ENCODE measurements around the gene MIGA1.

MIGA1 gene

DNA sequence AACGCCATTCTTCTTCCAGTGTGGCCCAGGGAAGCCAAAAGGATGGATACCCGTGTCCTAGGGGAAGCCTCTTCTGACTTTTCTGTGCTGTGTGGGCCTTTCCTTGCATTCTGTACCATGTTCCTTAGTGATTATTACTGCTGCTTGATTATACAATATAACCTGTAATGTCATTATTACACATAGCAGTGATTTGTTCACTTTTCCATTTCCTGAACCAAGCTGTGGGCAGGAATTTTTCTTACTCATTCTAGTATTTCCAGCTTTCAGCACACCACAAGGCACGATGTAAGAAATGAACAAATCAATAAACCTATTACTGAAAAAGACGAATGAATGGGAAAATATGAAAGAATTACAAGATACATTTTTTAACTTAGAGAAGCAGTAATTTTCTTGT, 11.4 kb upstream of the MIGA1 start:
- H3K36me3 ChIP-seq (ENCODE audit: control insufficient read depth in 1 of 2, insufficient read depth in 2 of 2, low read depth in 1 of 2, low read length in 2 of 2): no peaks in the 10 kb centered on the region
- WGBS: 97% methylated on average over 2 of the region's 4 CpGs
- H3K23ac ChIP-seq (ENCODE audit: low read length in 2 of 2): no peak overlapping the region
- H2BK120ac ChIP-seq (ENCODE audit: low read depth, low read length): no peak overlapping the region
- H3K79me1 ChIP-seq (replicated peaks; ENCODE audit: low read length, poor library complexity, severe bottlenecking): no peaks in the 10 kb centered on the region
- no peak overlapping the region for H3K9ac ChIP-seq (ENCODE audit: low read length)
- H3K27me3 ChIP-seq (ENCODE audit: control insufficient read depth in 1 of 2, insufficient read depth in 1 of 2, low read length in 2 of 2): no peaks in the 10 kb centered on the region
- no peak overlapping the region for H3K27ac ChIP-seq (ENCODE audit: low read length, poor library complexity, severe bottlenecking)
- no peak overlapping the region for H2BK15ac ChIP-seq (ENCODE audit: low read depth, poor library complexity, severe bottlenecking)
- no peak overlapping the region for H3K4me2 ChIP-seq (ENCODE audit: low read length, poor library complexity, severe bottlenecking)
- H2AFZ ChIP-seq (ENCODE audit: low read depth, low read length): no peak overlapping the region
- H3K4me1 ChIP-seq (ENCODE audit: control insufficient read depth, insufficient read depth, low read depth, low read length): no peaks in the 10 kb centered on the region
- no peak overlapping the region for H2AK5ac ChIP-seq (ENCODE audit: low read length, severe bottlenecking)
- no peak overlapping the region for H3K14ac ChIP-seq (ENCODE audit: low read length in 2 of 2)
- H3K9me3 ChIP-seq (ENCODE audit: control insufficient read depth, low read length): no peaks in the 10 kb centered on the region
- H3K4ac ChIP-seq (ENCODE audit: low read depth in 1 of 2, low read length in 2 of 2): no peak overlapping the region
- no peak overlapping the region for H2BK5ac ChIP-seq (ENCODE audit: low read depth, low read length, poor library complexity, severe bottlenecking)
- H4K91ac ChIP-seq (ENCODE audit: low read length): no peak overlapping the region
- no peak overlapping the region for H3K4me3 ChIP-seq (ENCODE audit: insufficient read depth in 1 of 2, low read depth in 1 of 2, low read length in 2 of 2)
- H2BK12ac ChIP-seq (ENCODE audit: low read length in 2 of 2): no peak overlapping the region
- H3K18ac ChIP-seq (ENCODE audit: low read depth in 1 of 2, low read length in 2 of 2): no peak overlapping the region
- DNase-seq: no peak
- no peak overlapping the region for H4K8ac ChIP-seq (ENCODE audit: low read length)

- Histone ChIP-seq H3K27me3 (ENCODE audit: control insufficient read depth in 1 of 2, insufficient read depth in 1 of 2, low read length in 2 of 2) (no peaks in the 10 kb centered on the region), H3K23ac (ENCODE audit: low read length in 2 of 2) (no peak overlapping the region), H2AK5ac (ENCODE audit: low read length, severe bottlenecking) (no peak overlapping the region), H3K4me3 (ENCODE audit: insufficient read depth in 1 of 2, low read depth in 1 of 2, low read length in 2 of 2) (no peak overlapping the region), H3K4ac (ENCODE audit: low read depth in 1 of 2, low read length in 2 of 2) (no peak overlapping the region), H3K18ac (ENCODE audit: low read depth in 1 of 2, low read length in 2 of 2) (no peak overlapping the region), H3K27ac (ENCODE audit: low read length, poor library complexity, severe bottlenecking) (peak overlapping the region; percentile 7), H3K36me3 (ENCODE audit: control insufficient read depth in 1 of 2, insufficient read depth in 2 of 2, low read depth in 1 of 2, low read length in 2 of 2) (no peaks in the 10 kb centered on the region), H3K14ac (ENCODE audit: low read length in 2 of 2) (no peak overlapping the region), H3K9ac (ENCODE audit: low read length) (no peak overlapping the region), H3K4me1 (ENCODE audit: control insufficient read depth, insufficient read depth, low read depth, low read length) (peaks cover 4% of the 10 kb centered on the region), H4K91ac (ENCODE audit: low read length) (no peak overlapping the region), H3K4me2 (ENCODE audit: low read length, poor library complexity, severe bottlenecking) (no peak overlapping the region), H2AFZ (ENCODE audit: low read depth, low read length) (no peak overlapping the region), H3K79me1 (replicated peaks; ENCODE audit: low read length, poor library complexity, severe bottlenecking) (peaks cover 4% of the 10 kb centered on the region), H2BK12ac (ENCODE audit: low read length in 2 of 2) (no peak overlapping the region), H3K9me3 (ENCODE audit: control insufficient read depth, low read length) (no peaks in the 10 kb centered on the region), H4K8ac (ENCODE audit: low read length) (no peak overlapping the region), H2BK120ac (ENCODE audit: low read depth, low read length) (no peak overlapping the region), H2BK15ac (ENCODE audit: low read depth, poor library complexity, severe bottlenecking) (no peak overlapping the region), H2BK5ac (ENCODE audit: low read depth, low read length, poor library complexity, severe bottlenecking) (no peak overlapping the region)
- DNase-seq: no peak
- 92% methylated on average over 6 of the region's 7 CpGs for WGBS
Observed at GRCh38 chr1:77776007-77776700, 3.3 kb upstream of the MIGA1 start.

DNA sequence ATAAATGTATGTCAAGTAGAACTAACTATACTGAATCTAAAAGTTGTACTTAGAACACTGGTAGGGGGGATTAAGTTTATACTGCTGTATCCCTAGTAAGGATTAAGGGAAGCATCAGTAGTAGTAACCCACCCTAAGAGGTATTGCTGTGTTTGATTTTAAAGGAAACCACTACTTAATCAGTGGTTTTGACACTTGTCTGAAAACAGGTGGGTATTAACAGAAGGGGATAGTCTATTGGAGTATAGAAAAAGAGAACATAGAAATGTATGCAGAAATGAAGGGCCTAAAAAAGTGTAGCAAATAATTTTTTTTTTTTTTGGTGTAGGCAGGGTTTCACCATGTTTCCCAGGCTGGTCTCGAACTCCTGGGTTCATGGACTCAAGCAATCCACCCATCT, 2.2 kb downstream of the MIGA1 start:
- H3K23ac ChIP-seq (ENCODE audit: low read length in 2 of 2): no peak overlapping the region
- H4K8ac ChIP-seq (ENCODE audit: low read length): no peak overlapping the region
- no peak overlapping the region for H3K9ac ChIP-seq (ENCODE audit: low read length)
- no peak overlapping the region for H4K91ac ChIP-seq (ENCODE audit: low read length)
- H2BK12ac ChIP-seq (ENCODE audit: low read length in 2 of 2): no peak overlapping the region
- H3K27me3 ChIP-seq (ENCODE audit: control insufficient read depth in 1 of 2, insufficient read depth in 1 of 2, low read length in 2 of 2): no peaks in the 10 kb centered on the region
- H3K9me3 ChIP-seq (ENCODE audit: control insufficient read depth, low read length): no peaks in the 10 kb centered on the region
- H3K36me3 ChIP-seq (ENCODE audit: control insufficient read depth in 1 of 2, insufficient read depth in 2 of 2, low read depth in 1 of 2, low read length in 2 of 2): peaks cover 8 to 26% of the 10 kb centered on the region in 2 experiments
- H3K18ac ChIP-seq (ENCODE audit: low read depth in 1 of 2, low read length in 2 of 2): no peak overlapping the region
- peaks cover 13% of the 10 kb centered on the region for H3K79me1 ChIP-seq (replicated peaks; ENCODE audit: low read length, poor library complexity, severe bottlenecking)
- no peak overlapping the region for H3K4ac ChIP-seq (ENCODE audit: low read depth in 1 of 2, low read length in 2 of 2)
- no peak overlapping the region for H3K27ac ChIP-seq (ENCODE audit: low read length, poor library complexity, severe bottlenecking)
- H2AK5ac ChIP-seq (ENCODE audit: low read length, severe bottlenecking): no peak overlapping the region
- no peak overlapping the region for H3K4me3 ChIP-seq (ENCODE audit: insufficient read depth in 1 of 2, low read depth in 1 of 2, low read length in 2 of 2)
- no peak overlapping the region for H2AFZ ChIP-seq (ENCODE audit: low read depth, low read length)
- H2BK15ac ChIP-seq (ENCODE audit: low read depth, poor library complexity, severe bottlenecking): no peak overlapping the region
- H3K4me2 ChIP-seq (ENCODE audit: low read length, poor library complexity, severe bottlenecking): no peak overlapping the region
- no peak overlapping the region for H2BK5ac ChIP-seq (ENCODE audit: low read depth, low read length, poor library complexity, severe bottlenecking)
- H2BK120ac ChIP-seq (ENCODE audit: low read depth, low read length): no peak overlapping the region
- 100% methylated on average over 1 of the region's 1 CpG for WGBS
- no peaks in the 10 kb centered on the region for H3K4me1 ChIP-seq (ENCODE audit: control insufficient read depth, insufficient read depth, low read depth, low read length)
- no peak for DNase-seq
- H3K14ac ChIP-seq (ENCODE audit: low read length in 2 of 2): no peak overlapping the region

DNA sequence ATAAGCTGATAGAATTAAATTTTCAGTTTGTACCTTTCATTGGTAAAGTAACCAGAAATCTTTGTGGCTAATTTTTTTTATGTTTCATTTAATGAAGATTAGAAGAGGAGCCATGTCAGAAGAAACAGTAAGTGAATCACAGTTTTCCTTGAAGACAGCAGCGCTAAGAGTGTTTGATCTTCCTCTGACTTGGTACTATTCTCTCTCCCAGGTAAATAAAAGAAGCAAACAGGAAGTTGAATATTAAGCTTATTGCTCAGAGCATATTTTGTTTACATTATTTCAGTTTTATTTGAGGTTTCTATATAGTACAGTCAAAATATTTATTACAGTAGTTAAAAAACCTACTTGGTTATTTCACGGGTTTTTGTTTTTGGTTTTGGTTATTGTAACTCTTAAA, 3.7 kb downstream of the MIGA1 start:
- Histone ChIP-seq H3K4ac (ENCODE audit: low read depth in 1 of 2, low read length in 2 of 2) (no peak overlapping the region), H2AFZ (ENCODE audit: low read depth, low read length) (no peak overlapping the region), H3K4me1 (ENCODE audit: control insufficient read depth, insufficient read depth, low read depth, low read length) (no peaks in the 10 kb centered on the region), H3K27ac (ENCODE audit: low read length, poor library complexity, severe bottlenecking) (no peak overlapping the region), H3K4me3 (ENCODE audit: insufficient read depth in 1 of 2, low read depth in 1 of 2, low read length in 2 of 2) (no peak overlapping the region), H4K8ac (ENCODE audit: low read length) (no peak overlapping the region), H3K14ac (ENCODE audit: low read length in 2 of 2) (no peak overlapping the region), H4K91ac (ENCODE audit: low read length) (no peak overlapping the region), H3K36me3 (ENCODE audit: control insufficient read depth in 1 of 2, insufficient read depth in 2 of 2, low read depth in 1 of 2, low read length in 2 of 2) (peaks cover 14 to 33% of the 10 kb centered on the region in 2 experiments), H2BK120ac (ENCODE audit: low read depth, low read length) (no peak overlapping the region), H3K79me1 (replicated peaks; ENCODE audit: low read length, poor library complexity, severe bottlenecking) (peaks cover 18% of the 10 kb centered on the region), H3K18ac (ENCODE audit: low read depth in 1 of 2, low read length in 2 of 2) (no peak overlapping the region), H2BK5ac (ENCODE audit: low read depth, low read length, poor library complexity, severe bottlenecking) (no peak overlapping the region), H3K9me3 (ENCODE audit: control insufficient read depth, low read length) (no peaks in the 10 kb centered on the region), H2BK12ac (ENCODE audit: low read length in 2 of 2) (no peak overlapping the region), H2AK5ac (ENCODE audit: low read length, severe bottlenecking) (no peak overlapping the region), H3K27me3 (ENCODE audit: control insufficient read depth in 1 of 2, insufficient read depth in 1 of 2, low read length in 2 of 2) (no peaks in the 10 kb centered on the region), H2BK15ac (ENCODE audit: low read depth, poor library complexity, severe bottlenecking) (no peak overlapping the region), H3K9ac (ENCODE audit: low read length) (no peak overlapping the region), H3K23ac (ENCODE audit: low read length in 2 of 2) (no peak overlapping the region), H3K4me2 (ENCODE audit: low read length, poor library complexity, severe bottlenecking) (no peak overlapping the region)
- DNase-seq: no peak
- WGBS: 100% methylated on average over 1 of the region's 2 CpGs

Measured in mesenchymal stem cell (in vitro differentiated cells and primary cell).